NCI-H748 (cell line): ENCODE results near the gene OSBPL6.

ENCODE experiments used
- DNase-seq: peaks from one replicate; lab custom pipeline; 2025; ENCODE audit not compliant: unreplicated experiment; lab: John Stamatoyannopoulos, UW

OSBPL6 gene

DNA sequence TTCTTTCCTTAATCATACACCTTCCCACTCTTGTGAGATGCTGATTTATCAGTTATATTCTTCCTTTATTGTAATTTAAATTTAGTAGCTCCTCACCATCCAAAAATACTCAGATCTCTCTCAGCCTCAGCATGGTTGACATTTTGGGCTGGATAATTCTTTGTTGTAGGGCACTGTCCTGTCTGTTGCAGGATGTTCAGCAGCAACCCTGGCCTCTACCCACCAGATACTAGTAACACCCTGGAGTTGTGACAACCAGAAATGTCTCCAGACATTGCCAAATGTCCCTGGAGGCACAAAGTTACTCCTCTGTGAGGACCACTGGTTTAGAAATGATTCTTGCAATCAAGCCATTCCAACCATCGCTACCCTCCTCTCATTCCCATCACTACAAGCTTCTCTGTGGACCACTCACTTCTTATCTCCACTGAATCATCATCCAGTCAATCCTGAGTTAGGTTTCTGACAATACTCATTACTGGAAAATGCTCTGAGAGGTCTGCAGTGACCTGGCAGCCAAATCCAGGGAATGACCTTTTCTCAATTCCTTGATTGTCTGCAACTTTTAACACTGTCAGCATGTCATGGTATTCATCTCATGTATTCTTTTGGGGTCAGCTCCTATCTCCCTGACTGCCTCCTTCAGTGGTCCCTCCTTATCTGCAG, 43.3 kb downstream of the OSBPL6 start:
- no peak for DNase-seq

DNA sequence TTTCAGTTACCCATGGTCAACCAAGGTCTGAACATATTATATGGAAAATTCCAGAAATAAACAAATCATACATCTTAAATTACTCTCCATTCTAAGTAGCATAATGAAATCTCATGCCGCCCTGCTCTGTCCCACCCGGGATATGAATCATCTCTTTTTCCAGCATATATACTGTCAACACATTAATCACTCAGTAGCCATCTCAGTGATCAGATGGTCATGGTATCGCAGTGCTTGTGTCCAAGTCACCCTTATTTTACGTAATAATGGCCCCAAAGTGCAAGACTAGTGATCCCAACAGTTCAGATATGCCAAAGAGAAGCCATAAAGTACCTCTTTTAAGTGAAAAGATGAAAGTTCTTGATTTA, 43.8 kb downstream of the OSBPL6 start:
- no peak for DNase-seq

DNA sequence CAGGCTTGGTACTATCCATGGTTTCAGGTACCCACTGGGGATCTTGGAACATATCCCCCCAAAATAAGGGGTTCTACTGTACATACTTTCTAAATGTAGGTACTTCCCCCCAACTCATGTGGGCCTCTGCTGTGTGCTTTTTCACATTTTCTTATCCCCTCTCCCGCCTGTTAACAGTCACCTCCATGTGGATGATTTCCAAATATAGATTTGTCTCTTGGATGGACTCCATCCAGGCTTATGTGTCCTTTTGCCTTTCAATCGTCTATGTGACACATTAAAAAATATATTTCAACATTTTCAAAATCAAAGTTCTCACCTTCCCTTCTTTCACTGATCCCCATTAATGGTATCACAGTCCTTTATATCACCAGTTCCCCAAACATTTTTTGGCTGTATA, 44.4 kb downstream of the OSBPL6 start:
- DNase-seq, result no peak

DNA sequence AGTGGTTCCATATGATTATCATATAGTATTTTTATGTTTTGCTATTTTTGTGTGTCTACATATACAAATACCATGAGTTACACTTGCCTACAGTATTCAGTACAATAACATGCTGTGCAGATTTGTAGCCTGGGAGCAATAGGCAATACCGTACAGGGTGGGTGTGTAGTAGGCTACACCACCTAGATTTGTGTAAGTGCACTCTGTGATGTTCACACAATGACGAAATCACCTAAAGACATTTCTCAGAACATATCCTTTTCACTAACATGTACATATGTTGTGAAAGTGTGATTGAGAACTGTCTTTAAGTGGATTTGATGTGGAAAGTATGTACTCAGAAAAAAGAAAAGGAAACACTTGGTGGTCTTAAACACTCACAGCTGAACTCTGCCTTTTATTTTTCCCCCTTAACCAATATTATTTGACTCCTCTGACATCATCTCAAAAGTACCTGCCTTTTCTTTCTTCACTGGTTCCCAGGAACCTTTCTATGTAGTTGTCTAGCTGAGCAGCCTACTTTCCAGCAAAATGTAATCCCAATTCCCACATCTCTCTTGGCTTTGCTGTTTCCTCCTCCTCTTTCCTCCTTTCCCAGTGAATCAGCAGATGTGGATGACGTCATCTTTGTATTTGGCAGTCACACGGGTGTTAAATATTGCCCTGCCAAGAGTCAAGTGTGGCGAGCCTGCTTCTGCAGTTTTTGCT, 47.7 kb downstream of the OSBPL6 start:
- DNase-seq, result peak; percentile 32

DNA sequence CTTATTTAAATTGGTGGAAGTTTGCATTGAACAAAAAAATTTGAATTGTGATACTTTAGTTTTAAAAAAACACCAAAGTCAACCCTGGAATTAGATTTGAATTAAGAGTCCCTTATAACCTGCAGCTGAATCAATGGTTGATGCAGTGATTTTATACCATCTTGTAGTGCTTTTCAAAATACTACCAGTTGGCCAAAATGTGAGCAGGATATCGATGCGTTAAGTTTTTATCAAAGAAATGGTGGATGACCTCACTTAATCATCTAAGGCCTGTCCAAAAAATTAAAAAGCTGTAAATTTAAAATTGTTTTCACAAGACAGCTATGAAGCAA, 48.2 kb downstream of the OSBPL6 start:
- DNase-seq, result no peak

DNA sequence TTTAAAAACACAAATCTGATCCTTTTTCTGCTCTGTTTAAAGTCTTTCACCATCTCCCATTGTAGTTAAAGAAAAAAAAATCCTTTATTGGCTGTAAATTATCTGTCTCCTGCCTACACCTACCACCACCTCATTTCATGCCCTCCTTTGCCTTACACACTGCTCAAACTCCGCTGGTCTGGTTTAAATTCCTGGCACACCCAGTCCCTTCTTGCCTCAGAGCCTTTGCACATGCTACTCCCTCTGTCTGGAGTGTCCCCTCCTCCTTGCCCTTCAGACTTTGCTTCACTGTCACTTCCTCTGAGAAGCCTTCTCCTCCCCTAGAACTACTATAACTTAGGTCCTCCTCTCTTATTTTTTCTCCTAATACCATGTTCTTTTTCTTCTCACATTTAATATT, 49.6 kb downstream of the OSBPL6 start:
- DNase-seq, result no peak

DNA sequence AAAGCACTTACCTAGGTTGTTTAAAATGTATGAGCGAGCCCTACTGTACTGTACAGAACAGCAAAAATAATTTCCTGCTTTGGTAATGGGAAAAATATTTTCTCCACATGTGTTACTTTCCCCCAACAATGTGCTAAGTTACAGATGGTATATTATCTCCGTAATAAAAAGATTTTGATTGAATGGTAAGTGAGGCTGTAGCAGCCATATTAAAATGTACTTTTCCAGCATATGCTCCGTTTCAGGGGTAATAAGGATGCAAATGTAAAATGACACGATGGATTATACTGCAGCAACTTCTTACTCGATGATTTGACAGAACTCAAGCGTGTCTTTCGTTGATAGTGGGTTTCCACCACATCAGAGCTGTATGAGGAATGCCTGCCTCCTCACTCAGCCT, 50.5 kb downstream of the OSBPL6 start:
- DNase-seq, result no peak

DNA sequence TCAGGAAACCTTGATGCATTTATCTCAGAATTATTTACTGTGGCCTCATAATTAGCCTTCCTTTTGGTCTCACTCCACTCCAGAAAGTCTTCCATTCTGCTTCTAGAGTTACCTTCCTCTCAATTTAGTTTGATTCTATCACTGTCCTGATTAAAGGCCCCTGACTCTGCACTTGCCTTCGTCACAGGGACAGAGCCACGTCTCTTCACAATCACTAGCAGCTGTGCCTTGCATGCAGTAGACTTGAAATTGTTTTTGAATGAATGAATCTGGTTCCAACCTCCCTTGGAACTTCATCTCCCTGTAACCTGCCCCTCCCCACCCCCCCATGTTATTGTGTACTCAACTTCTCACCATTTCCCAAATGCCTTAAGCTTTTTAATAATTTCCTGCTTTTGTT, 52.4 kb downstream of the OSBPL6 start:
- no peak for DNase-seq

DNA sequence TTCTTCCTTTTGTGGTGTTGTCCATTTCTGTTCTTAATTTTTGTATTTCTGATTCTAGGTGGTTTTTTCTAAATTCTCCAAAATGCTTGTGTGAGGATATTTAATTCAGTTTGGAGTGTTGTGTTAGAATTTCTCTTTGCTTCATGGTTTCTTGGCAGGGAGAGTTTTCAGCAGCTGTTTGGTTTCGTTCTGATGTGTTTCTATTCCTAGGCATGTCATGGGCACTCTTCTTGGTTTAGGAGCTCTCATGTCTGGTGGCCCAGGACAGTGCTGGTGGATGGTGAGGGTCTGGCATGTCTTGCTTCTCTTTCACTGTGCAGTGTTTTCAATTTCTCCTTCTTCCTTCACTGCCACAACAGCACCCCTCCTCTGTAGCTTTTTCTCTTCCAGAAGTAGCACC, 52.9 kb downstream of the OSBPL6 start:
- no peak for DNase-seq

DNA sequence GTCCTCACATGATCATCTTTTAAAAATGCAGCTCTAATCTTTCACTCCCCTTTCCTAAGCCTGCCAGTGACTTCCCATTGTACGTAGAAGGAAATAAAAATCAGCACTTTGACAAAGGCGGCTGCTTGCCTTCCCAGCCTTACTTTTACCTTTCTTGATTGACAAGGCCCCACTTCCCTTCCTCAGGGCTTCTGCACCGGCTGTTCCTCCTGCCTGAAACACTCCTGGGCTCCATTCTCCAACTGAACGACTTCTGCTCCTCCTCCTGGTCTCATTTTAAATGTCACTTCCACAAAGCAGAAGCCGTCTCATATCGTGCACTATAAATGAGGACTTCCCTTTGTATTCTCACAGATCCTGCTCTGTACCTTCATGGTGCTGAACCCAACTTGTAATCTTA, 56.1 kb downstream of the OSBPL6 start:
- DNase-seq, result no peak

DNA sequence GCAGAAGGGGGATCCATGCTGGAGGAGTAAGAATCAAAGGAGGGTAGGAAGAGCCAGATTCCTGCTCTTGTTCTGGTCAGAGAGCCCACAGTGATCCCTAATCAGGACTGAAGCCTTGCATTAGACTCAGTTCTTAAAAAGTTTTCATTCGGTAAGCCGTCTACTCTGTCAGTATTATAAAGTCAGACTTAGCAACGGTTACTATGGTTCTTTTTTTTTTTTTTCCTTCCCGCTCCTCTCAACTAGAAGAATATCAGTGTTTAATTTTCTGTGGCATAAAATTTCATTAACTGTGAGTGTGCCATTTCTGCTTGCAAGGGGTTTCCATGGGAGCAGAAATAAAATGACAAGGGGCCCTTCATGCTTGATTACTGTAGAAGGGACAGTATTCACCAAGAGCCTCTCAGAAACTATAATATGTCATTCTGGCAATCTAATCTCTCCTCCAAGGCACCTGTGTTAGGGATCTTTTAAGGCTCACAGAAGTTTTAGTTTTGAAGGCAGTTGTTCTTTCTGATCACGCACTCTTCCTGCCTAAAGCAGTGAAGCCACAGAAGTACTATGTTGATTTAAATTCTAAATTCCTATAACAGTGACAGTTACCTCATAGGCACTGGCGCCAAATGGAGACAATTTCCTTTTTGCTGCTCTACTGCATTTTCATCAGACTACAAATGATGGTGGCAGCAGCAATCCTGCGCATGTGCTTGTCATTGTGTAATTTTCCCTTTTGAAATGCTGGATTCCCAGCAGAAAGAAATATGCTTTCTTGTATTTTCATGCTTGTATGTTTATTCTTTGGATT, 57.0 kb downstream of the OSBPL6 start:
- no peak for DNase-seq

DNA sequence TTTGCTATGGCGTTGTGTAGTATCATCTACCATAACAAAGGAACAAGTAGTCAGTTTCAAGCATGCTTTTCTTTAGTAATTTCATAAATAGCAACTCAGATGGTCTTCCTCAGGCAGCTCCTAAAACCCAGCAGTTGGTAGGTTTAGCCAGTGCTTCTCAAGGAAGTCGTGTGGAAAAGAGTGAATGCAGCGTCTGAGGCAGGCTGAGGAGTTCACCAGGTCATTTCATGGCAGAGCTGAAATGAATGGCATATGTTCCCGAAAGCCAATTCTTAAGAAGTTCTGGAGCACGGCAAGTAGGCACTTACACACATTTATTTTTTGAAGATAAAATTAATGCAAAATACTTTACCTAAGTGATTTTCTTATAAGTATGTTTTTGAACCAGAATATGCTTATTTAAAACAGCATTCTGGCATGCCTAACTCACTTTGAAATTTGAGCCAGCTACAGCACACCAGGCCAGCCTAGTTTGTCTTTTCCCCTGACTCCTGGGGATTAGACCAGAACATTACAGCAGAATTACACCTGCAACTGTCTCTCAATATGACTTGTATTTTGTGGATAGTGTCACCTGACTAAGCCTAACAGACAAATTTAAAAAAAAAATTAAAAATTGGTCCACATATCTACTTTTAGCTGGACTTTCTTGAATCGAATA, 62.2 kb downstream of the OSBPL6 start:
- no peak for DNase-seq

DNA sequence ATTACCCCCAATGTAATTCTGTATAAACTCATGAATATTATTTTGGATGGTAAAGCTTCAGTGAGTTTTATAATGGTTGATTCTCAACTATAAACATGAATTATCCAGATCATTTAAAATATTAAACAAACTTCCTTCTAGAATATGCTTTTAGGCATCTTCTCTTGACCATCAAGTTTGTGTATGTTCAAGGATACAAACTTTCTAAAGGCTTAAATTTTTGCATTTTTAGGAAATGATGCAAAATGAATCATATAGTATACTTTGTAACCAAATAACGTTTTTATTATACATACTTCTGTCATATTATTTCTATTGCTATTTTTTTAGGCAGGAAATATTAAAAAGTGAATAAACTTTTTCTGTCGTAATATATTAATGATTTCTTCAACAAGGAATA, 62.8 kb downstream of the OSBPL6 start:
- no peak for DNase-seq

DNA sequence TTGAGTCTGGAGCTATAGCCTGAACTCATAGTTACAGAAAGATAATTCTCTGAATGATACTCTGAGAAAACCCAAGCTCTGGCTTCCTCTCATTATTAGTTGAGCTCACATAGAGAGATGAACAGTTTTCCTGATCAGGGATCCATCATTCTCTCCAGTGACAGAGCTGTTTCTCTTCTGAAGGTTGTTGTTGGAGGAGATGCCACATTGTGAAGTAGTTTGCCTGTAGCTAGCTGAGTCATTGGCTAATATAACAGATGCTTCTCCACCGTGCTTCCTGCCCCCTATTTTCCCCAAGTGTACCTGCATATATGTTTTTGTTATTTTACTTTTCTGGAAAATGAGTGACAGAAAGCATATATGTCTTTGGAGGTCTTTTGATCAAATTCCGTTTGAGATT, 64.6 kb downstream of the OSBPL6 start:
- DNase-seq, result no peak

DNA sequence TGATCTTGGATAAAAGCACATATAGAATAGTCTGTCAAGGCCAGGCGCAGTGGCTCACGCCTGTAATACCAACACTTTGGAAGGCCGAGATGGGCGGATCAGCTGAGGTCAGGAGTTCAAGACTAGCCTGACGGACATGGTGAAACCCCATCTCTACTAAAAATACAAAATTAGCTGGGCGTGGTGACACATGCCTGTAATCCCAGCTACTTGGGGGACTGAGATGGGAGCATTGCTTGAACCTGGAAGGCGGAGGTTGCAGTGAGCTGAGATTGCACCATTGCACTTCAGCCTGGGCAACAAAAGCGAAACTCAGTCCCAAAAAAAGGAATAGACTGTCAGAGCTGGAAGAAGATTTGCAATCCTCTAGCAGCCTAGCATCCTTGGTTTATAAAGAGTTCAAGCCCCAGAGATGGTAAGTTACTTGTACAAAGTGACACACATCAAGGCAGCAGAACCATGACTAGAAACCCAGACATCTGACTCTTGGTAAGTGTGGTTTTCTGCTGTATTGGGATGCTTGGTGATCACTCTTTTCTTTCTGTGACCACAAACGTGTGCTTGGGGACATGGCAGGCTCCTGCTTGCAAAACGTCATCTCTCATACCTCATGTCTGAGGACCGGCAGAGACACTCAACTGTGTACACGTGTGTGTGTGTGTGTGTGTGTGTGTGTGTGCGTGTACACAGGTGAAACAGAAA, 69.0 kb downstream of the OSBPL6 start:
- DNase-seq, result no peak

DNA sequence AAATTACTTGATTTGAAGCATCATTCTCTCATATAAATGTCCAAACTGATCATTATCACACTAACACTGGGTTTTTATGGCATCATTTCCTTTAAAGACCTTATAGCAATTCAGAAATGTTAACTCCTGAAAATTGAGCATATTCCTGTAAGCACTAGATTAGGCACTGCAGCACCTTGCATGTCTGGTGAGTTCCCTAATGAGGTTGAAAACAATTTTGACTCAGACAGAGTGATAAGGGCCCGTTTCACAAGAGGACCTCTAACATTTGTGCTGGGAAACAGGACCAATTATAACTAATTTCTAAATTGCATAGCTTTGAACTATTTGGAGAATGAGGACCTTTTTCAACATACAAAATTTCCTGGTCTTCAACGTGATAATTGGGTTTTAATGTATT, 69.9 kb downstream of the OSBPL6 start:
- DNase-seq, result no peak

DNA sequence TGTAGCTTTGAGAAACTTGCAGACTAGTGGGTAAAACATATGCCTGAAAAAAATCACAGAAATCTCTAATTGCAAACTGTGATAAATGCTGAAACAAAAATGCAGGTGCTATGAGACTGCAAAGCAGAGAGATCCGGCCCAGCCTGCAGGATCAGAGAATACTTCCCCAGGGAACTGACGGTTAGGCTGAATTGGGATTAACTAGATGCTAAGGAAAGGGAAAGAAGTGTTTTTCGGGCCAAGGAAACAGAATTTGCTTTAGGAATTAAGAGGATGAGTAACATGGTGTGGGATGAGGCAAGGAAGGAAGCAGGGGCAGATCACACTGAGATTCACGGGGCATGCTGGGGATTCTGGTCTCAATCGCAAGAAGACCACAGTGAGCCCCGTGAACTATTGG, 71.5 kb downstream of the OSBPL6 start:
- no peak for DNase-seq

DNA sequence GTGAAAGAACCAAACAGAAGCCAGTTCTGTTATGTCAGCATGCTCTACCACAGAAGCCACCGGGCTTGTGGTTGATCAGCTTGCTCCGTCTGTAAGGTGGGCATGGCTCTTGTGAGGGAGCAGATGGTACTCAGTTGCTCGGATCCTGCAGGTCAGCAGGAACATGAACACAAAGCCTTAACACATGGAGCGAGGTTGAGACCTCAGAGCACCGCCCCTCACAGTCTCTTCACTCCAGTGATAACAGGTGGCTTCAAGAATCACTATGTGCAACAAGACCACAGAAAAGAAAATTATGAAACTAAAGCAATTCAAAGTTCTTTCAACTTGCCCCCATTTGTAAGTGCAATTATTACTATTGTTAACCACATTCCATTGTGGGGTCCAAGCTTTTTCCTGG, 72.1 kb downstream of the OSBPL6 start:
- no peak for DNase-seq

DNA sequence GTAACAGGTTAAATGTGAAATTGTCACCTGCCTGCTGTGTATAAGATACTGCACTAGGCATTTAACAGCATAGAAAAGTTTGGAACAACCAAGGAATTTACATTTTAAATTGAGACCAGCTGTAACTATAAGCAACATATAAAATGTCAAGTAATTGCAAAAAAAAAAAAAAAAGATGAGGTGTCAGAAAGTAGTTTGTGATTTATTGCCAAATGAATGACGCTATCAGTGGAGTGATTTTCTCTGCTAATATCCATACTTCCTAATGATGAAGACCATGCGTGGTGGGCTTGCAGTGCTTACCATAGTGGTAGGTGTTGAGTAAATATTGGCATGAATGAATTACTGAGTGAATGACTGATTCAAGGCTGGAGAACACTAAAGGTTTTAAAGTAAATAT, 73.3 kb downstream of the OSBPL6 start:
- DNase-seq, result no peak

DNA sequence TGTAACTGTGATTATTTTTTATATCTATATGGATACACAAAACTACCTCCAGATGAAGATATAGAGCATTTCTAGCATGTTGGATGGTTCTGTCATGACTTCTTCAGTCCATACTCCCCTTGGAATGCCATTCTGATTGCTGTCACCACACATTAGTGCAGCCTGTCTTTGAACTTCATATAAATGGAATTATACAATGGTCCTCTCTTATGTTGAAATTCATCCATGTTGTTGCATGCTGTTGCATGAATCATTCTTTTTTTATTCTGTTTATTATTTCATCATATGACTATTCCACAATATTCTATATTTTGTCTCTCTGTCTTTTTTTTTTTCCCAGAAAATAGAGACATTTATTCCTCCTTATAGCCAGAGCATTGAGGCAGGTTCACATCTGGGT, 74.1 kb downstream of the OSBPL6 start:
- no peak for DNase-seq
